ENCODE measurements around the gene SLC6A11.

SLC6A11 gene

DNA sequence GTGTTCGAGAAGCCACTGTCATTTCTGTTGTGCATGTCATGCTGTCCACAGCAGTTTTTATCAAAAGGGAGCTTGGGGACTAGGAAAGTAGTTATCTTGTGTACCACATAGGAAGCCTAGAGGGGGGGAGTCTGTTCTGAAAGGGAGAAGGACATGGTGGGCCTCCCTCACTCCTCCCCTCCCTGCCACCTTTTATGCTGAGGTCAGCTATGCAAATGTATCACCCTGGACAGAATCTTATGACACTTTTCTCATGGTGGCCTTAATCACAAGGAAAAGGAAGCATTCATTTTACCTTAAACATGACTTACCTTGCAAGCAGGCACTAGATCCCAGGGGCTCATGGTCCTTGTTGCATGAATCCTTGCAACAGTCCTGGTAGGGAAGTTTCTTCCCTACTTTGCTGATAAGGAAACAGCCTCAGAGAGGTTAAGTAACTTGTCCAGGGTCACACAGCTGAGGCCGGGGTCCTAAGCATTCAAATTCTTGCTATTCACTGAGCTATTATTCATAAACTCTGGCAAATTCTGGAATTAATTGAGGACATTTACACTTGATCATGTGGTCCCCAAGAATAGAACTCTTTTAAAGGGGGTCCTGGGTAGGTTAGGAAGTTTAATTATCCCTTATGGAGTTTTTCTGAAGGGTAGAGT is 95.4 kb downstream of the SLC6A11 start:
- WGBS (ENCODE audit: insufficient coverage, insufficient read length), result no CpG with 5 or more reads among the region's 2 CpGs
- H3K4me3 ChIP-seq (ENCODE audit: low read length), result no peak overlapping the region
- no peaks in the 10 kb centered on the region; the same call in none of the 2 replicates for H3K9me3 ChIP-seq (ENCODE audit: control insufficient read depth, insufficient read depth, low read length)
- H3K27ac ChIP-seq (ENCODE audit: low read length), result no peak overlapping the region
- no peaks in the 10 kb centered on the region for H3K4me1 ChIP-seq (ENCODE audit: control insufficient read depth, insufficient read depth, low read length)
- no peaks in the 10 kb centered on the region for H3K36me3 ChIP-seq (ENCODE audit: control insufficient read depth, insufficient read depth, low read length)
- no peak for DNase-seq (ENCODE audit: low read depth, low spot score)
- no peaks in the 10 kb centered on the region for H3K27me3 ChIP-seq (ENCODE audit: control insufficient read depth, insufficient read depth, low read length)

DNA sequence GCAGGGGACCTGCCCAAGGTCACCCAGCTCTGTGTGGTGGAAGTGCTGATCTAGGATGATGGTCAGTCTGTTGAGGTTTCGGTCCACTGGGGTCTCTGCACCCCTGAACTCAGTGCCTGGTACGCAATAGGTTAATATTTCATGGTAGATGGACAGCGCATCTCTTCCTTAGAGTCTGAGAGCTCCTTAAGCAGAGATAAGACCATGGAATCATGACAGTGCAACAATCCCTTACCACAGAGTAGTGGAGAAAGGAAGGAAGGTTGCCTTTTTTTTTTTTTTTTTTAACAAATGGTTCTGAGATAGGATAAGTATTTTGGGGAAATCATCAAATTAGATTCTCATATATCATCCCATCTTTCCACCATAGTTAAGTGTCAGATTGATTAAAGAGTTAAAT is 96.8 kb downstream of the SLC6A11 start:
- no peak overlapping the region for H3K27ac ChIP-seq (ENCODE audit: low read length)
- no CpG with 5 or more reads among the region's 3 CpGs for WGBS (ENCODE audit: insufficient coverage, insufficient read length)
- no peaks in the 10 kb centered on the region; the same call in 1 of the 2 replicates for H3K9me3 ChIP-seq (ENCODE audit: control insufficient read depth, insufficient read depth, low read length)
- no peak for DNase-seq (ENCODE audit: low read depth, low spot score)
- no peaks in the 10 kb centered on the region for H3K27me3 ChIP-seq (ENCODE audit: control insufficient read depth, insufficient read depth, low read length)
- no peaks in the 10 kb centered on the region for H3K4me1 ChIP-seq (ENCODE audit: control insufficient read depth, insufficient read depth, low read length)
- no peak overlapping the region for H3K4me3 ChIP-seq (ENCODE audit: low read length)
- no peaks in the 10 kb centered on the region for H3K36me3 ChIP-seq (ENCODE audit: control insufficient read depth, insufficient read depth, low read length)

DNA sequence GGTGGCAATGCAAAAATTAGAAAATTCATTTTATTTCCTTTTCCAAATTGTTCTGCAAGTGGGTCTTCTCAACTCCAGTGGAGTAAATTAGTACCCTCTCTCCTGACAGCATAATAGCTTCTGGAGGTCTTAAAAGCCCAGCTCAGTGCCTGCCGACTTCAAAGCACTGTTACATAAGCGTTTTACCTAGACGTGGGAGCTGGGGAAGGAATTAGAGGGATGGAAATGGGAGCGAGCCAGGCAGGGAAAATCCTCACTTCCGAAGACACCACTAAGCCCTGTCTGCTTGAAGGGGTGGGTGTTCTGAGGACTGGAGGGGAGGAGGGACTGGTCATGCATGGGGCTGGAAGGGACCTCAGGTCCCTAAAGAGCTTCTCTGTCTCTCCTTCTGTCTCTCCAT is 99.3 kb downstream of the SLC6A11 start:
- WGBS (ENCODE audit: insufficient coverage, insufficient read length), result no CpG with 5 or more reads among the region's 5 CpGs
- H3K9me3 ChIP-seq (ENCODE audit: control insufficient read depth, insufficient read depth, low read length), result no peaks in the 10 kb centered on the region; the same call in 1 of the 2 replicates
- no peak overlapping the region for H3K4me3 ChIP-seq (ENCODE audit: low read length)

DNA sequence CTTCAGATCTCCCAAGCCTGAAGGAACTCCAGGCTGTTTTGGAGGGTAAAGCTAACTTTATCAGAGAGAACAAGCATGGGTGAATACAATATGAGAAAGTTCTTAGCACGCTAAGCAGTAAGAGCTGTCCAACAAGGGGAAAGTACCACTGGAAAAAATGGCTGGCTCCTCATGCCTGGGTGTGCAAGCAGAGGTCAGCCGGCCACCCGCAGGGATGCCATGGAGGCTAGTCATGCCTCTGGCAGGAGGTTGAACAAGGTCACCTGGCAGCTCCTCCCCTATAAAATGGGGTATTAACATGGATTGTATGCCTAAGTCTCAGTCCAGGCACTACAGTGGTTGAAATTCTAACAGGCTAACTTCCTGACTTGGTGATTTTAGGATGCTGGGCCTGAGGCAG is 101.1 kb downstream of the SLC6A11 start:
- no CpG with 5 or more reads among the region's 3 CpGs for WGBS (ENCODE audit: insufficient coverage, insufficient read length)
- Histone ChIP-seq H3K4me3 (ENCODE audit: low read length) (no peak overlapping the region), H3K27ac (ENCODE audit: low read length) (no peak overlapping the region), H3K4me1 (ENCODE audit: control insufficient read depth, insufficient read depth, low read length) (no peaks in the 10 kb centered on the region), H3K27me3 (ENCODE audit: control insufficient read depth, insufficient read depth, low read length) (no peaks in the 10 kb centered on the region), H3K9me3 (ENCODE audit: control insufficient read depth, insufficient read depth, low read length) (no peaks in the 10 kb centered on the region), H3K36me3 (ENCODE audit: control insufficient read depth, insufficient read depth, low read length) (no peaks in the 10 kb centered on the region)
- no peak for DNase-seq (ENCODE audit: low read depth, low spot score)

More for the DNA sequence above, 99.3 kb downstream of the SLC6A11 start:
- Histone ChIP-seq H3K36me3 (ENCODE audit: control insufficient read depth, insufficient read depth, low read length) (no peaks in the 10 kb centered on the region), H3K4me1 (ENCODE audit: control insufficient read depth, insufficient read depth, low read length) (no peaks in the 10 kb centered on the region), H3K27me3 (ENCODE audit: control insufficient read depth, insufficient read depth, low read length) (no peaks in the 10 kb centered on the region), H3K27ac (ENCODE audit: low read length) (no peak overlapping the region)
- no peak for DNase-seq (ENCODE audit: low read depth, low spot score)

DNA sequence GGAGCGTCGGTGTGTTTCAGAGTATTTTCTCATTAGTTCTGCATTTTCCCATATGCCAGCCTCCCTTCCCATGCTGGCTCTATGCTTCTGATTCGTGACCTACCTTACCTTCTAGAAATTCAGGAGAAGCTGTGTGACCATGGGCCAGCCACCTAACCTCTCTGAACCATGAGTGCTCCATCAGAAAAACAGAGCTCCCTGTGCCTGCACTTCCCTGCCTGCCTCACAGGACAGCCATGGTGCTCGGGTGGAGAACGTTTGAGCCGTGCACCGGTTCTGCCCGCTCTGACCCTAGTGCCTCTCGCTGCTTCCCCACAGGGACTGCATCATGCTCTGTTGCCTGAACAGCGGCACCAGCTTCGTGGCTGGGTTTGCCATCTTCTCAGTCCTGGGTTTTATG is 102.0 kb downstream of the SLC6A11 start:
- H3K4me1 ChIP-seq (ENCODE audit: control insufficient read depth, insufficient read depth, low read length), result no peaks in the 10 kb centered on the region
- no peaks in the 10 kb centered on the region for H3K36me3 ChIP-seq (ENCODE audit: control insufficient read depth, insufficient read depth, low read length)
- DNase-seq (ENCODE audit: low read depth, low spot score), result no peak
- H3K4me3 ChIP-seq (ENCODE audit: low read length), result no peak overlapping the region
- H3K9me3 ChIP-seq (ENCODE audit: control insufficient read depth, insufficient read depth, low read length), result no peaks in the 10 kb centered on the region
- H3K27ac ChIP-seq (ENCODE audit: low read length), result no peak overlapping the region
- H3K27me3 ChIP-seq (ENCODE audit: control insufficient read depth, insufficient read depth, low read length), result no peaks in the 10 kb centered on the region
- WGBS (ENCODE audit: insufficient coverage, insufficient read length), result no CpG with 5 or more reads among the region's 11 CpGs

DNA sequence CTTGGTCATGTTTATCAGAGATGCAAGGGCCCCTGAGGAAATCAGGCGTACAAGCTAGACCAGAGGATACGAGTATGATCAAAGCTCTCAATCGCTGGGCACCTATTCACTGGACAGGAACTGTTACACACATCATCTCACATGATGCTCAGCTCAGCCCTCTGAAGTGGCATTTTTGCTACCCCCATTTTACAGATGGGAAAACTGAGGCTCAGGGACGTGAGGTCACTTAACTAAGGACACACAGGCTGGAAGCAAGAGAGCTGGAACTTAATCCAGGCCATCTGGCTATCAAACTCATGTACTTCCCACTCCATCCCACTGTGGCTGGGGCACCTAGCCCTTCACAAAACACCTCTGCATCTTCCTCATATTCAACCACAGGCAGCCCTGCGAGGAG is 103.6 kb downstream of the SLC6A11 start:
- Histone ChIP-seq H3K4me3 (ENCODE audit: low read length) (no peak overlapping the region), H3K36me3 (ENCODE audit: control insufficient read depth, insufficient read depth, low read length) (no peaks in the 10 kb centered on the region), H3K27ac (ENCODE audit: low read length) (no peak overlapping the region), H3K27me3 (ENCODE audit: control insufficient read depth, insufficient read depth, low read length) (no peaks in the 10 kb centered on the region), H3K4me1 (ENCODE audit: control insufficient read depth, insufficient read depth, low read length) (no peaks in the 10 kb centered on the region), H3K9me3 (ENCODE audit: control insufficient read depth, insufficient read depth, low read length) (no peaks in the 10 kb centered on the region)
- no CpG with 5 or more reads among the region's 5 CpGs for WGBS (ENCODE audit: insufficient coverage, insufficient read length)
- DNase-seq (ENCODE audit: low read depth, low spot score), result no peak

DNA sequence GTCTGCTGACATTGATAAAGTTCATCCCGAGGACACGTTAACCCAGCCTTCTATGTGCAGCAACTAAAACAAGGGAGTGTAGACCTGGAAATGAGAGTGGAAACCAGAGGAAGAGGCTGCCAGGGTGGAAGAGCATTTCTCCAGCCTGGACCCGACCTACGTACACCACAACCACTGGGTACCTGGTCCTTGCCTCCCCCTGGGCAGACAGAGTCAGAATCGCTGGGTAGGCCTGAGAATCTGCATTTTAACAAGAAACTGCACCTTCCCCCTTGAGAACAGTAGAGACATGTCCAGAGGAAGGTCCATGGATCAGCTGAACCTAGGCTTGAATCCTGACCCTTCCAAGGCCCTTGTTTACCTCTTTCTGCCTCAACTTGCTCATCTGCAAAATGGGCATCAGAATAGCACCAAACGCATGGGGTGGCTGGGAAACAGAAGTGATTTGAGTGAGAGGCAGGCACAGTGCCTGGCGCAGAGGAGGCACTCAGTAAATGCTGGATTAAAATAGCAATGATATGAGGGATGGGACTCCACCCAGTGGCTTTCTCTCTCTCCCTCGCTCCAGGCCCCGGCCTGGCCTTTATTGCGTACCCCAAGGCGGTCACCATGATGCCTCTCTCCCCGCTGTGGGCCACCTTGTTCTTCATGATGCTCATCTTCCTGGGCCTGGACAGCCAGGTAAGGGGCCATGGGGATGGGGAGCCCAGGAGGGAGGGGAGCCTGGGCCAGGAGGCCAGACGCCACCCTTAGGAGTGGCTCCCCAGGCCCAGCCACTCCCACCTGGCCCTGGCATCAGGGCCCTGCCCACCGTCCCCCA is 109.6 kb downstream of the SLC6A11 start:
- Histone ChIP-seq H3K9me3 (ENCODE audit: control insufficient read depth, insufficient read depth, low read length) (no peaks in the 10 kb centered on the region), H3K27me3 (ENCODE audit: control insufficient read depth, insufficient read depth, low read length) (no peaks in the 10 kb centered on the region), H3K4me3 (ENCODE audit: low read length) (no peak overlapping the region), H3K36me3 (ENCODE audit: control insufficient read depth, insufficient read depth, low read length) (no peaks in the 10 kb centered on the region), H3K27ac (ENCODE audit: low read length) (no peak overlapping the region), H3K4me1 (ENCODE audit: control insufficient read depth, insufficient read depth, low read length) (no peaks in the 10 kb centered on the region; the same call in 1 of the 2 replicates)
- no peak for DNase-seq (ENCODE audit: low read depth, low spot score)
- no CpG with 5 or more reads among the region's 14 CpGs for WGBS (ENCODE audit: insufficient coverage, insufficient read length)

DNA sequence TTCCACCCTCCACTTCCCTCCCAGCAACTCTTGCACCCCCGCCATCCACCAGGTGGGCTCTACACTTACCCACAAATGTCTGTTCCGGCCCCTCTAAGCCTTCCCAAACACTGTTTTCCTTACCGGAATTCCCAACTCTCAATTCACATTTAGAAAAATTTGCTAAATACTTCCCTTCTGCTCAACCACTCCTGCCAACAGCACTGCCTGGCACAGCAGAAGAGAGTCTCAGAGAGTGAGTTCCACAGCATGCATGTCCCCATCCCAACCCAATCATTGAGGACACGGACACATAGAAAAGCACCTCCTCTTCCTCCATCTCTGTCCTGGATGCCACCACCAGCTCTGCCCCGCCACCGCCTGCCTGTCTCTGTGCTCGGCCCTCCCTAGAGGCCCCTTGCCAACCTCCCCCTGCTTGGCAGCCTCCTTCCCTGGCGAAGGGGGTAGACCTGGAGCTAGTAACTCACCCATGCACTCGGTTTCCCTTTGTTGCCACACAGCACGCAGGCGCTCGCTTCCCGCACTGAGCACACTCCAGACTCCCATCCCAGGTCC is 110.3 kb downstream of the SLC6A11 start:
- no peak for DNase-seq (ENCODE audit: low read depth, low spot score)
- Histone ChIP-seq H3K27ac (ENCODE audit: low read length) (no peak overlapping the region), H3K27me3 (ENCODE audit: control insufficient read depth, insufficient read depth, low read length) (no peaks in the 10 kb centered on the region), H3K9me3 (ENCODE audit: control insufficient read depth, insufficient read depth, low read length) (no peaks in the 10 kb centered on the region), H3K36me3 (ENCODE audit: control insufficient read depth, insufficient read depth, low read length) (no peaks in the 10 kb centered on the region), H3K4me3 (ENCODE audit: low read length) (no peak overlapping the region), H3K4me1 (ENCODE audit: control insufficient read depth, insufficient read depth, low read length) (no peaks in the 10 kb centered on the region; the same call in 1 of the 2 replicates)
- WGBS (ENCODE audit: insufficient coverage, insufficient read length), result no CpG with 5 or more reads among the region's 13 CpGs

DNA sequence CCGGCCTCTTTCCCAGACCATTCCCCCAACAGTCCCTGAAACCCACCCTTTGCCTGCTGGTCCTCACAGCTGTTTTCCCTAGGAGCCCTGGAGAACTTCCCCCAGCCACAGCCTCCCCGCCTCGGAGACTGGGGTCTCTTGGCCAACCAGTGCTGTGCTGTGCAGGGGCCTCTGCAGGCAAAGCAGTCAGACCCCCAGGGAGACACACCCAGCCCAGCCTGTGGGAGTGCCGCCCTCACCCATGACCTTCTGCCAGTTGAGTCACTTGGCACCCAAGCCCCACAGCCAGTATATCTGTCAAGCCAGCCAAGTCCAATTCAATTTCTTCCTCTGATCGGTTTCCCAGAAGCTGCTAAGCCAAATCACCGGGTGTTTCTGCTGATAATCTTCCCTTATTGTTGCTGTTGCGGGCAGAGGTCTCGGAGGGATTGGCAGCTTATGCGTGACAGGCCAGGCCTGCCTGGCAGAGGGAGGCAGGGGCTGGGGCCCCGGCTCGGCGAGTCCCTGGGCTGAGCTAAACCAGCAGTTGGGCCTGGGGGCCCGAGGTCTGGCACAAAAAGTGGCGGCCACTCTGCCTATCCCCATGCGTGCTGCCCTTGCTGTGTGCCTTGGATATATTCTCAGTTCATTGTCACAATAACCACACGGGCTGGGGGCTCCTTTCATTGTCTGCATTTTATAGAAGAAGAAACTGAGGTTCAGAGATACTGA is 110.9 kb downstream of the SLC6A11 start:
- H3K9me3 ChIP-seq (ENCODE audit: control insufficient read depth, insufficient read depth, low read length), result no peaks in the 10 kb centered on the region

DNA sequence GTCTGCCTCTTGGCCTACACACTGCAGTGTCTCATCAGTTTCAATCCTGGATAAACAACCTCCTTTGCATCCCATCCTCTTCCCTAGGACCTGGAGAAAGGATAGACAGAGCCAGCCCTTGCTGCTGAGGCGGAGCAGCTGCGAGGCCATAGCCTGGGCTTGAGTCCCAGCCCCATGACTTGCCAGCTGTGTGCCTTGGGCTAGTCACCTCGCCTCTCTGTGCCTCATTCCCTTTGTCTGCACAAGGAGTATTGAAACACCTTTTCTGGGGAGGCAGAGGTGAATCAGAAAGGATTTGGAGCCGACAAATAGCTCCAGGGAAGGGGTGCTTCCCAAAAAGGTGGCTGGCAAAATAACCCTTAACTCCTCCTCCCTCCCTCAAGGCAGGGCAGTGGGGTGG is 111.5 kb downstream of the SLC6A11 start:
- H3K27me3 ChIP-seq (ENCODE audit: control insufficient read depth, insufficient read depth, low read length), result no peaks in the 10 kb centered on the region
- DNase-seq (ENCODE audit: low read depth, low spot score), result no peak
- H3K9me3 ChIP-seq (ENCODE audit: control insufficient read depth, insufficient read depth, low read length), result no peaks in the 10 kb centered on the region
- H3K27ac ChIP-seq (ENCODE audit: low read length), result no peak overlapping the region
- H3K4me3 ChIP-seq (ENCODE audit: low read length), result no peak overlapping the region
- no peaks in the 10 kb centered on the region; the same call in 1 of the 2 replicates for H3K4me1 ChIP-seq (ENCODE audit: control insufficient read depth, insufficient read depth, low read length)
- no peaks in the 10 kb centered on the region for H3K36me3 ChIP-seq (ENCODE audit: control insufficient read depth, insufficient read depth, low read length)
- WGBS (ENCODE audit: insufficient coverage, insufficient read length), result no CpG with 5 or more reads among the region's 4 CpGs

More for the DNA sequence above, 110.9 kb downstream of the SLC6A11 start:
- H3K27ac ChIP-seq (ENCODE audit: low read length), result no peak overlapping the region
- no peaks in the 10 kb centered on the region; the same call in 1 of the 2 replicates for H3K4me1 ChIP-seq (ENCODE audit: control insufficient read depth, insufficient read depth, low read length)
- WGBS (ENCODE audit: insufficient coverage, insufficient read length), result no CpG with 5 or more reads among the region's 16 CpGs
- H3K36me3 ChIP-seq (ENCODE audit: control insufficient read depth, insufficient read depth, low read length), result no peaks in the 10 kb centered on the region
- no peaks in the 10 kb centered on the region for H3K27me3 ChIP-seq (ENCODE audit: control insufficient read depth, insufficient read depth, low read length)
- no peak overlapping the region for H3K4me3 ChIP-seq (ENCODE audit: low read length)
- DNase-seq (ENCODE audit: low read depth, low spot score), result no peak

Measured in iPS DF 6.9 (cell line).